Activated CD4-positive, alpha-beta T cell treated with anti-CD3 and anti-CD28 coated beads for 36 hours (primary cell): Measurements from ENCODE around the gene ZDHHC21. TPM values are rescaled to one million over a fixed set of nuclear protein-coding genes. Genes with fewer than 3 reads are reported as not detected.

Experiments
- ATAC-seq: fragments of 200-7000 bp; cut with Tn5 transposase; one replicate; pipeline ENCODE4 v1.10.0; 2021; ENCODE audit warnings: mild to moderate bottlenecking, moderate library complexity
- CTCF ChIA-PET: fragments of 350-600 bp; sonication (Branson Sonifier 250); formaldehyde crosslinking; loops from one replicate; lab custom pipeline; 2021; ENCODE audit warnings: antibody characterized with exemption; lab: Charles Lee
- POLR2A ChIA-PET: fragments of 350-600 bp; sonication (Branson Sonifier 250); formaldehyde crosslinking; loops from one replicate; lab custom pipeline; 2021; ENCODE audit warnings: antibody characterized with exemption, inconsistent platforms; lab: Charles Lee
- DNase-seq: peaks from one replicate; pipeline ENCODE4 v3.0.0-alpha.2; 2020
- H3K27ac Mint-ChIP-seq: one replicate; pipeline ENCODE4 v1.8.0; 2021; ENCODE audit warnings: mixed read lengths
- H3K27me3 Mint-ChIP-seq: one replicate; pipeline ENCODE4 v1.8.0; 2021; ENCODE audit warnings: mixed read lengths
- H3K36me3 Mint-ChIP-seq: one replicate; pipeline ENCODE4 v1.8.0; 2021; ENCODE audit warnings: low read depth, mixed read lengths
- H3K4me1 Mint-ChIP-seq: one replicate; pipeline ENCODE4 v1.8.0; 2021; ENCODE audit warnings: mixed read lengths
- H3K4me3 Mint-ChIP-seq: one replicate; pipeline ENCODE4 v1.8.0; 2021; ENCODE audit warnings: mild to moderate bottlenecking, moderate library complexity, mixed read lengths
- H3K9me3 Mint-ChIP-seq: one replicate; pipeline ENCODE4 v1.8.0; 2021; ENCODE audit warnings: low read depth, mixed read lengths
- intact Hi-C, 2 experiments: fragments of 100-400 bp; cut with DNase I in 1 of 2; cut with micrococcal nuclease in 1 of 2; formaldehyde crosslinking; loops; one replicate each; pipeline versions ENCODE4 v1.14.2 to v1.15.1; 2022 to 2024; cut with DNase I, micrococcal nuclease
- total RNA-seq, 2 experiments: library from RNA; stranded (reverse); gene quantifications; one replicate each; pipeline ENCODE4 v1.2.3, GENCODE V29; 2021

ZDHHC21 gene
- total RNA-seq, 2 experiments from 2014 or later = 5.1 TPM

GRCh38 chr9:14652729-14653377, 40.4 kb downstream of the ZDHHC21 start:
- ChIA-PET CTCF (interaction anchor here (1.7 kb wide), 1 partner anchor 9 kb away, joined by 5 read pairs; no protein-coding TSS in a partner anchor), POLR2A (no interaction called here)
- intact Hi-C loops = loop anchor here in 1 of 2 experiments (10.0 kb wide), 1 partner anchor 1228 kb away; no protein-coding TSS in a partner anchor
- no peak overlapping the region for H3K27ac Mint-ChIP-seq
- H3K9me3 Mint-ChIP-seq = peaks cover 12% of the 10 kb centered on the region
- DNase-seq (no peak), ATAC-seq (no peak)
- no peak overlapping the region for H3K4me3 Mint-ChIP-seq
- no peaks in the 10 kb centered on the region for H3K4me1 Mint-ChIP-seq
- no peaks in the 10 kb centered on the region for H3K27me3 Mint-ChIP-seq
- H3K36me3 Mint-ChIP-seq = peaks cover 33% of the 10 kb centered on the region

GRCh38 chr9:14650596-14650995, 42.6 kb downstream of the ZDHHC21 start:
- H3K4me3 Mint-ChIP-seq = no peak overlapping the region
- H3K27ac Mint-ChIP-seq = no peak overlapping the region
- H3K9me3 Mint-ChIP-seq = peaks cover 9% of the 10 kb centered on the region
- intact Hi-C loops = loop anchor here in 1 of 2 experiments (10.0 kb wide), 1 partner anchor 1226 kb away; no protein-coding TSS in a partner anchor
- H3K36me3 Mint-ChIP-seq = peaks cover 19% of the 10 kb centered on the region
- ATAC-seq = no peak
- no peak for DNase-seq
- H3K4me1 Mint-ChIP-seq = no peaks in the 10 kb centered on the region
- ChIA-PET CTCF (interaction anchor here (1.0 kb wide), 1 partner anchor 11 kb away, joined by 4 read pairs; no protein-coding TSS in a partner anchor), POLR2A (no interaction called here)
- H3K27me3 Mint-ChIP-seq = no peaks in the 10 kb centered on the region

GRCh38 chr9:14645648-14646047, 47.6 kb downstream of the ZDHHC21 start:
- CTCF ChIA-PET = no interaction called here
- no peaks in the 10 kb centered on the region for H3K9me3 Mint-ChIP-seq
- H3K4me1 Mint-ChIP-seq = peaks cover 6% of the 10 kb centered on the region
- no peak overlapping the region for H3K4me3 Mint-ChIP-seq
- no peaks in the 10 kb centered on the region for H3K36me3 Mint-ChIP-seq
- DNase-seq (no peak), ATAC-seq (no peak)
- H3K27me3 Mint-ChIP-seq = no peaks in the 10 kb centered on the region
- no peak overlapping the region for H3K27ac Mint-ChIP-seq
- POLR2A ChIA-PET = no interaction called here
- intact Hi-C loops = loop anchor here in 1 of 2 experiments (5.0 kb wide), 1 partner anchor 332 kb away; no protein-coding TSS in a partner anchor

GRCh38 chr9:14640967-14641366, 52.3 kb downstream of the ZDHHC21 start:
- no peaks in the 10 kb centered on the region for H3K27me3 Mint-ChIP-seq
- H3K27ac Mint-ChIP-seq = no peak overlapping the region
- ChIA-PET POLR2A (no interaction called here), CTCF (no interaction called here)
- H3K9me3 Mint-ChIP-seq = no peaks in the 10 kb centered on the region
- DNase-seq (no peak), ATAC-seq (no peak)
- intact Hi-C loops = no loop called here
- H3K4me1 Mint-ChIP-seq = peaks cover 6% of the 10 kb centered on the region
- H3K4me3 Mint-ChIP-seq = no peak overlapping the region
- peaks cover 3% of the 10 kb centered on the region for H3K36me3 Mint-ChIP-seq

- H3K9me3 Mint-ChIP-seq = no peaks in the 10 kb centered on the region
- H3K27me3 Mint-ChIP-seq = no peaks in the 10 kb centered on the region
- peaks cover 5% of the 10 kb centered on the region for H3K4me1 Mint-ChIP-seq
- intact Hi-C loops = no loop called here
- no peak for DNase-seq
- peaks cover 3% of the 10 kb centered on the region for H3K36me3 Mint-ChIP-seq
- no peak overlapping the region for H3K4me3 Mint-ChIP-seq
- ChIA-PET CTCF (no interaction called here), POLR2A (no interaction called here)
- no peak for ATAC-seq
- H3K27ac Mint-ChIP-seq = no peak overlapping the region
Observed at GRCh38 chr9:14640294-14640693, 52.9 kb downstream of the ZDHHC21 start.

- no peak for ATAC-seq
- Mint-ChIP-seq H3K27me3 (no peaks in the 10 kb centered on the region), H3K36me3 (peaks cover 36% of the 10 kb centered on the region), H3K4me1 (no peaks in the 10 kb centered on the region), H3K4me3 (no peak overlapping the region), H3K27ac (no peak overlapping the region), H3K9me3 (peaks cover 2% of the 10 kb centered on the region)
- no peak for DNase-seq
- POLR2A ChIA-PET = no interaction called here
- intact Hi-C loops = no loop called here
- CTCF ChIA-PET = interaction anchor here (1.0 kb wide), 1 partner anchor 18 kb away, joined by 3 read pairs; no protein-coding TSS in a partner anchor
Observed at GRCh38 chr9:14633906-14634565, 59.2 kb downstream of the ZDHHC21 start.

- H3K4me1 Mint-ChIP-seq = no peaks in the 10 kb centered on the region
- POLR2A ChIA-PET = no interaction called here
- no peak overlapping the region for H3K4me3 Mint-ChIP-seq
- peaks cover 35% of the 10 kb centered on the region for H3K36me3 Mint-ChIP-seq
- no peak for DNase-seq
- ATAC-seq = no peak
- intact Hi-C loops = no loop called here
- H3K27me3 Mint-ChIP-seq = no peaks in the 10 kb centered on the region
- CTCF ChIA-PET = interaction anchor here (1.0 kb wide), 1 partner anchor 19 kb away, joined by 3 read pairs; no protein-coding TSS in a partner anchor
- H3K9me3 Mint-ChIP-seq = peaks cover 2% of the 10 kb centered on the region
- H3K27ac Mint-ChIP-seq = no peak overlapping the region
Observed at GRCh38 chr9:14633148-14633547, 60.1 kb downstream of the ZDHHC21 start.

GRCh38 chr9:14627513-14627912, 65.7 kb downstream of the ZDHHC21 start:
- no peaks in the 10 kb centered on the region for H3K9me3 Mint-ChIP-seq
- CTCF ChIA-PET = interaction anchor here (0.6 kb wide), 1 partner anchor 115 kb away, joined by 3 read pairs; no protein-coding TSS in a partner anchor
- POLR2A ChIA-PET = no interaction called here
- H3K4me3 Mint-ChIP-seq = no peak overlapping the region
- intact Hi-C loops = no loop called here
- no peak overlapping the region for H3K27ac Mint-ChIP-seq
- peaks cover 24% of the 10 kb centered on the region for H3K36me3 Mint-ChIP-seq
- no peaks in the 10 kb centered on the region for H3K27me3 Mint-ChIP-seq
- H3K4me1 Mint-ChIP-seq = no peaks in the 10 kb centered on the region
- ATAC-seq (no peak), DNase-seq (no peak)

GRCh38 chr9:14618836-14619420, 74.3 kb downstream of the ZDHHC21 start:
- DNase-seq (no peak), ATAC-seq (no peak)
- intact Hi-C loops = loop anchor here (5.0 to 10.0 kb wide), 2 partner anchors 228 to 526 kb away; no protein-coding TSS in a partner anchor
- H3K36me3 Mint-ChIP-seq = no peaks in the 10 kb centered on the region
- no peak overlapping the region for H3K27ac Mint-ChIP-seq
- H3K4me3 Mint-ChIP-seq = no peak overlapping the region
- CTCF ChIA-PET = no interaction called here
- no peaks in the 10 kb centered on the region for H3K9me3 Mint-ChIP-seq
- POLR2A ChIA-PET = no interaction called here
- no peaks in the 10 kb centered on the region for H3K27me3 Mint-ChIP-seq
- H3K4me1 Mint-ChIP-seq = no peaks in the 10 kb centered on the region

- no peak for ATAC-seq
- no peaks in the 10 kb centered on the region for H3K27me3 Mint-ChIP-seq
Observed at GRCh38 chr9:14616188-14616982, 76.8 kb downstream of the ZDHHC21 start.

GRCh38 chr9:14608540-14608939, 84.7 kb downstream of the ZDHHC21 start:
- no peak overlapping the region for H3K4me3 Mint-ChIP-seq
- H3K27me3 Mint-ChIP-seq = no peaks in the 10 kb centered on the region
- H3K27ac Mint-ChIP-seq = no peak overlapping the region
- no peaks in the 10 kb centered on the region for H3K4me1 Mint-ChIP-seq
- H3K36me3 Mint-ChIP-seq = peaks cover 8% of the 10 kb centered on the region
- DNase-seq = no peak
- ChIA-PET CTCF (interaction anchor here (0.9 kb wide), 1 partner anchor 160 kb away, joined by 4 read pairs; no protein-coding TSS in a partner anchor), POLR2A (no interaction called here)
- intact Hi-C loops = no loop called here
- no peak for ATAC-seq
- no peaks in the 10 kb centered on the region for H3K9me3 Mint-ChIP-seq

More at GRCh38 chr9:14616188-14616982, 76.8 kb downstream of the ZDHHC21 start:
- no peak for DNase-seq
- intact Hi-C loops = loop anchor here (1.0 to 10.0 kb wide), 4 partner anchors 152 to 528 kb away; no protein-coding TSS in a partner anchor
- no peaks in the 10 kb centered on the region for H3K9me3 Mint-ChIP-seq
- no peak overlapping the region for H3K27ac Mint-ChIP-seq
- no peaks in the 10 kb centered on the region for H3K36me3 Mint-ChIP-seq
- CTCF ChIA-PET = interaction anchor here (0.7 to 4.0 kb wide), 7 partner anchors 45 to 171 kb away, joined by 3 to 48 read pairs (median 3); no protein-coding TSS in a partner anchor
- H3K4me3 Mint-ChIP-seq = no peak overlapping the region
- POLR2A ChIA-PET = no interaction called here
- no peaks in the 10 kb centered on the region for H3K4me1 Mint-ChIP-seq
